ENCODE results near the gene NCKAP5. TPM values are rescaled to one million over a fixed set of nuclear protein-coding genes. Genes with fewer than 3 reads are reported as not detected.

Gene NCKAP5
- total and polyA plus RNA-seq, 9 donors = 0.80 to 2.7 (median 2.2) TPM

DNA sequence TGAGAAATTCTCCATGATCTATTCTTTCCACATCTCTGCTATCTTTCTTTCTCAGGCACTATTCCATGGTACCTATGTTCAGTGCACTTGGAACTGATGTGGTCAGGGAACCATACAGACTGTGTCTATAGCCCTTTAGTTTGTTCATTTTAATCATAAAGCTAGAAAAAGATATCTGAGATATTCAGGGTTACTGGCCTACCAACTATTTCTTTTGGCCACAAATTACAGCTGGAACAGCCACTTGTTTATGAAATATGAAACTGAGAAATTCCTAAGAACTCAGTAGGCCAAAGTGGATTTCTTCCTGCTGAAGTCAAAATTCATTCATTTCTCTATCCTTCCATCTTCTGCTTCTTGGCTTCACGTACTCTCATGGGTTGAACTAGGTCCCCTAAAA is 875.4 kb downstream of the NCKAP5 start:
- no peaks in the 10 kb centered on the region for H3K4me1 ChIP-seq (ENCODE audit: insufficient read depth)
- DNase-seq = no peak
- no peaks in the 10 kb centered on the region for H3K36me3 ChIP-seq
- intact Hi-C loops (cut with DNase I) = no loop called here
- no peak overlapping the region for H3K4me3 ChIP-seq
- H3K27ac ChIP-seq = no peak overlapping the region
- WGBS, 3 donors = 42 to 72% (median 66%) methylated on average over 1 of the region's 1 CpG
- H3K9me3 ChIP-seq = no peaks in the 10 kb centered on the region
- H3K27me3 ChIP-seq = no peaks in the 10 kb centered on the region
- TF ChIP-seq, protein P1, sequence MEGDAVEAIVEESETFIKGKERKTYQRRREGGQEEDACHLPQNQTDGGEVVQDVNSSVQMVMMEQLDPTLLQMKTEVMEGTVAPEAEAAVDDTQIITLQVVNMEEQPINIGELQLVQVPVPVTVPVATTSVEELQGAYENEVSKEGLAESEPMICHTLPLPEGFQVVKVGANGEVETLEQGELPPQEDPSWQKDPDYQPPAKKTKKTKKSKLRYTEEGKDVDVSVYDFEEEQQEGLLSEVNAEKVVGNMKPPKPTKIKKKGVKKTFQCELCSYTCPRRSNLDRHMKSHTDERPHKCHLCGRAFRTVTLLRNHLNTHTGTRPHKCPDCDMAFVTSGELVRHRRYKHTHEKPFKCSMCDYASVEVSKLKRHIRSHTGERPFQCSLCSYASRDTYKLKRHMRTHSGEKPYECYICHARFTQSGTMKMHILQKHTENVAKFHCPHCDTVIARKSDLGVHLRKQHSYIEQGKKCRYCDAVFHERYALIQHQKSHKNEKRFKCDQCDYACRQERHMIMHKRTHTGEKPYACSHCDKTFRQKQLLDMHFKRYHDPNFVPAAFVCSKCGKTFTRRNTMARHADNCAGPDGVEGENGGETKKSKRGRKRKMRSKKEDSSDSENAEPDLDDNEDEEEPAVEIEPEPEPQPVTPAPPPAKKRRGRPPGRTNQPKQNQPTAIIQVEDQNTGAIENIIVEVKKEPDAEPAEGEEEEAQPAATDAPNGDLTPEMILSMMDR (IDR thresholded peaks at IDR 0.05) = no peak
- TF ChIP-seq POLR2A (IDR thresholded peaks at IDR 0.05) (no peak), EP300 (IDR thresholded peaks at IDR 0.05) (no peak)

DNA sequence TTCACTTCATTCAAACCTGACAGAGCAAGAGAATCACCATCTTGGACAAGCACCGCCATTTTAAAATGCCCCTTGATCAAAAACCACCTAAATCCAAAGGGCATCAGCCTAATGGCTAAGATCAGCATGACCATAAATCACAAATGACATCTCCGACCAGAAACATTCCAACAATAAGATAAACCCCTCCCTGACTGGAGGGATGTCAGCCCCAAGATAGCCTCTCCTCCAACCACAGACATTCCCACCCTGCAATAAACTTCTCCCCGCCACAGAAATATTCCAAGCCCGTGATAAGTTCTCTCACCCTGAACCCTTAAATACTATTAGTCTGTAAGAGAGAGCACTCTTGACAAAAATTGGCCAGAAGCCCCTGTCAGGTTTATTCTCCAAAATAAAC is 876.7 kb downstream of the NCKAP5 start:
- H3K27ac ChIP-seq = no peak overlapping the region
- no peaks in the 10 kb centered on the region for H3K27me3 ChIP-seq
- H3K36me3 ChIP-seq = no peaks in the 10 kb centered on the region
- no peak for DNase-seq
- intact Hi-C loops (cut with DNase I) = no loop called here
- no peaks in the 10 kb centered on the region for H3K4me1 ChIP-seq (ENCODE audit: insufficient read depth)
- H3K9me3 ChIP-seq = no peaks in the 10 kb centered on the region
- no peak for TF ChIP-seq EP300 (IDR thresholded peaks at IDR 0.05)
- TF ChIP-seq, protein P1 (IDR thresholded peaks at IDR 0.05) = no peak
- no peak for TF ChIP-seq POLR2A (IDR thresholded peaks at IDR 0.05)
- 69 to 82% (median 73%) methylated on average over 4 of the region's 4 CpGs for WGBS, 3 donors
- no peak overlapping the region for H3K4me3 ChIP-seq

DNA sequence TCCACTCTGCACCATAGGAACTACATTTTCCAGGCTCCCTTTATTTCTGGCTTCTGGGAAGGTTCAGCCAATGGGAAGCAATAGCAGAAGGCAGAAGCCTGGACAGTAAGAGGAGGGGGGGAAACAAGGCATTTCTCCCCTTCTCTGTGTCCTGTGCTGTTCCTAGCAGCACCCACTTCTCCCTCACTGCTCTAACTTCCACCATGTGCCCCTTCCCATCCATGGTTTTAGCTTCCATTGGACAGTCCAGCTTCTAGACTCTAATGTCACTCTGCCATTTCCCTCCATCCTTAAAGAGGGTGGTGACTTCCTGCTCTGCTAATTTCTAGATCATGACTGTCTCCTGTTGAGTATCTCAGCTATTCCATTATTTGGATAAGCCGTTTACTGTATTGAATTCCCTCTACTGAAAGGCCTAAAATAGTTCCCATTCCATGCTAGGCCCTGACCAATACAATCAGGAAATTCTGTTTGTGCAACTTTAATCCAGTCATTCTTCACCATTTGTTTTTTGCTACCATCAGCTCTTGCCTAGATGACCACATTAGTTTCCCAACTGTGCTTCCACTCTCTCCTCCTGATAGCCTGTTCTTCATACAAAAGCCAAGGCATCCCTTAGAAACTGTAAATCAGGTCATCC is 877.5 kb downstream of the NCKAP5 start:
- H3K36me3 ChIP-seq = no peaks in the 10 kb centered on the region
- intact Hi-C loops (cut with DNase I) = no loop called here
- H3K9me3 ChIP-seq = no peaks in the 10 kb centered on the region
- H3K27ac ChIP-seq = no peak overlapping the region
- 67 to 76% (median 74%) methylated on average over 1 of the region's 1 CpG for WGBS, 3 donors
- no peak for DNase-seq
- H3K4me1 ChIP-seq (ENCODE audit: insufficient read depth) = no peaks in the 10 kb centered on the region
- H3K4me3 ChIP-seq = no peak overlapping the region
- TF ChIP-seq, protein P1 (IDR thresholded peaks at IDR 0.05) = no peak
- TF ChIP-seq POLR2A (IDR thresholded peaks at IDR 0.05) (no peak), EP300 (IDR thresholded peaks at IDR 0.05) (no peak)
- no peaks in the 10 kb centered on the region for H3K27me3 ChIP-seq

DNA sequence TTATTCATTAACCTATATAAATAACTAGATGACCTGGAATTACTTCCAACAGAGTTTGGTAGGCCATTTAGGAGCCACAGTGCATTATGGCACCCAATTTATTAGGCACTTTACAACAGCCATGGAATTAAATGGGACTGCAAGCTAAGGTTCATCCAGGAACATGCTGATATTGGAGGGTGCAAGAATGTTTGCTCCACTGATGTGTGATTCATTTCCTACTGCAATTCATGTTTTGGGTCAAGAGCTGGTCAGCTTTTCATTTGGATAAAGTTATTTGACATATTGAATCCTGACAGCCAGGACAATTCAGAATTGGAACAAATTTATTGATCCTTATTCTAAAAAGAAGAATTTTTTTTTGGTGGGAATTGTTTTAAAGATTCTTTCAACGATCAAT is 886.5 kb downstream of the NCKAP5 start:
- intact Hi-C loops (cut with DNase I) = no loop called here
- H3K9me3 ChIP-seq = no peaks in the 10 kb centered on the region
- H3K27me3 ChIP-seq = no peaks in the 10 kb centered on the region
- no peaks in the 10 kb centered on the region for H3K4me1 ChIP-seq (ENCODE audit: insufficient read depth)
- no peaks in the 10 kb centered on the region for H3K36me3 ChIP-seq
- no peak for DNase-seq
- 92 to 95% (median 93%) methylated on average over 1 of the region's 1 CpG for WGBS, 3 donors
- TF ChIP-seq, protein P1 (IDR thresholded peaks at IDR 0.05) = no peak
- no peak for TF ChIP-seq POLR2A (IDR thresholded peaks at IDR 0.05)
- no peak for TF ChIP-seq EP300 (IDR thresholded peaks at IDR 0.05)
- H3K27ac ChIP-seq = no peak overlapping the region
- H3K4me3 ChIP-seq = no peak overlapping the region

All from ovary (tissue), 9 donors.